HG03095 (cell line): Measurements from ENCODE around the gene CDKAL1.
"Not testable (repeated sequence)": the region's sequence is repeated elsewhere in the genome, so short reads cannot be mapped to it uniquely, and the experiment has no call there.

ENCODE experiments used
- ATAC-seq: cut with Tn5 transposase; IDR thresholded peaks from one replicate; pipeline ENCODE4 v1.9.1; 2021; ENCODE audit warnings: moderate library complexity; ENCODE audit not compliant: unreplicated experiment

Gene CDKAL1

DNA sequence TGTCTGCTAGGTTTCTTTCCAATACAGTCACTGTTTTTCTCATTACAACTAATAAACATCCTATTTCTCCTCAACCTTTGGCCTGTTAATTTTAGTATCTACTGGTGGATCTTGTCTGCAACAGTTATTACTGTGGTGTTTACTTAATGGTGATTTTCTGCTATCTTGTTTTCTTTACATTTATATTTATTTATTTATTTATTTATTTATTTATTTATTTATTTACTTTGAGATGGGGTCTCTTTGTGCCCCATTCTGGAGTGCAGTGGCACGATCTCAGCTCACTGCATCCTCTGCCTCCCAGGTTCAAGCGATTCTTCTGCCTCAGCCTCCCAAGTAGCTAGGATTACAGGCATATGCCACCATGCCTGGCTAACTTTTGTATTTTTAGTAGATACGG, 15.1 kb downstream of the CDKAL1 start:
- ATAC-seq: not testable (repeated sequence)

DNA sequence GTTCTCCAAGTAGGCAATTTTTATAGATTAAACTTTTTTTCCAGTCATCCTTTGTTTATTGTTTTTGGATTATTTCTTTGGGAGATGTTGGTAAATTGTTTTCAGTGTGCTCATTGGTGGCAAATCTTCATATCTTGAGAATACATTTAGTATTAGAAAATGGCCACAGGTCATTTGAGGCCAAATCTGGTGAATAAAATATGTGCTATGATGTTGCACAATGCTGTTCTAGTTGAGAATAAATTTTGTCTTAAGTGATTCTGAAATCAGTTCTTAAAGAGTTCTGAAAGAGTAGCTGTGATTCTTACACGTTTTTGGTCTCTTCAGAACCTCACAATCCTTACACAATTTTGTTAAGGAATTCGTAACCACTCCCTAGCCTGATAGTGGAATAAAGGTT, 20.1 kb downstream of the CDKAL1 start:
- ATAC-seq: no peak

DNA sequence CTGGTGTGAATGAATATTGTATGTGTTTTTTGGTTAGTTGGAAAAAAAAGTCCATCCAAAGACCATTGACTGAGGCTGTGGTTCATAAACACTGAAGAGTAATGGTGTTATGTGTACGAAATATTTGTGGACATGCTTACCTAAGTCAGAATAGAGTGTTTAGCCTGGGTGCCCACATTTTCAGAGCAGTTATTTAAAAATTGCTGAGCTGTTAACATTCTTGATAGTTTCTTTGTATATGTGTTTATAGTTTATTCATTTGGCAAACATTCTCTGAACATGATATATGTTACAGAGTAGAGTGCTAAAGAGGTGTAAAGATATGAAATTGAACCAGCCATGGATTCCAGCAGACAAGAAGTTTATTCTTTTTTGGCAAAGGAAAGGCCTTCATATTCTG, 20.6 kb downstream of the CDKAL1 start:
- ATAC-seq: no peak

DNA sequence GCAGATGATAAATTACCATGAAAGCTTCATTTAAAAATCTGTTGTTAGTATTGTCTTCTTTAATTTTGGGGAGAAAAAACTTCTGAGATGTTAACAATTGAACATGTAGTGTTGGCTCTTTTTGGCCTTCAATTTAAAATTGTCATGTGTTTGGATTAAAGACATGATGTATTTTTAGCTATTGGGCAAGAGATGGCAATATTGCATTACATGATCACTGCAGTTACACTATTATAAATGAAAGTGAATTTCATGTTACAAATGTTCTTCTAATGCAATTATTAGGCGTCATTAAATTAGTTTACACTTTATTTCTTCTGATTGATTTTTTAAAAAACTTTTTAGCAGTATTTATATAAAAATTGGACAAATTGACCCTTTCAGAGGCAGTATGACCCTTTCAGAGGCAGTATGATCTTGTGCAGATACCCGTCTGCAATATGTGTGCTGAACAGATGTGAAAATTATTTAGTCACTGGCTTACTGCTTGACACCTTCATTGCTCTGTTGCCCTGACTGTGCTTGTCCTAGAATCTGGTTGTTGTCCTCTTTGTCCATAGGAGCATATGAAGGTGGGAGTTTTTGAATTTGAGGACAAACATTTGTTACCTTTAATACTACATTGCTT, 25.8 kb downstream of the CDKAL1 start:
- no peak for ATAC-seq

DNA sequence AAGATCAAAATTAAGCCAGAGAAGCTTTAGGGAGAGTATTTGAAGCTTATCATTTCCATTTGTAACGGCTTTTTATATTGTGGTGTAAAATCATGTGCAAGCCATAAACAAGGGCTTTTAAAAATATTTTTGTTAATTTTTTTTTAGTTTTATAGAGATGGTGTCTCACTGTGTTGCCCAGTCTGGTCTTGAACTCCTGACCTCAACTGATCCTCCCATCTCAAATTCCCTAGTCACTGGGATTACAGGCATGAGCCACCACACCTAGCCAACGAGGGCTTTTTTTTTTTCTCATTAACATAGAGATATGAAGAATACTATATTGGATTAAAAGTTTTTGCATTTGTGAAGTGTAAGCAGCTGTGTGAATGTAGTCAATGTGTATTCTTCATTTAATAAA, 29.1 kb downstream of the CDKAL1 start:
- ATAC-seq: no peak

DNA sequence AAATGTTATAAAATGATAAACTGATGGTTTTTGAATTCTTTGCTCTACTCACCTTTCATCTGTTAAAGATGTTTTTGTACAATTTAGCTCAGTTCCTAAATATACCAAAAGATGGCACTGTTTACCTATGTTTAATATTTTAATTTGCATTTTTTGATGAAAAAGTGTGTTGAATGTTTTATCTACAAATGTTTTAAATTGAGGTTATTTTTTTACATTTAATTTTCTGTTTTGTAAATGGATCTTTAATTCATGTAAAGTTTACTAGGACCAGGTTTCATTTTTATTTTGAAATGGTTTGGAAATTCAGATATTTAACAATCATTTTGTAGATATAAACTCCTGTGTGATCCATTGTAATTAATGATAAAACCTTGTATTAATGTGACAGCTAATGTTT, 30.0 kb downstream of the CDKAL1 start:
- no peak for ATAC-seq

DNA sequence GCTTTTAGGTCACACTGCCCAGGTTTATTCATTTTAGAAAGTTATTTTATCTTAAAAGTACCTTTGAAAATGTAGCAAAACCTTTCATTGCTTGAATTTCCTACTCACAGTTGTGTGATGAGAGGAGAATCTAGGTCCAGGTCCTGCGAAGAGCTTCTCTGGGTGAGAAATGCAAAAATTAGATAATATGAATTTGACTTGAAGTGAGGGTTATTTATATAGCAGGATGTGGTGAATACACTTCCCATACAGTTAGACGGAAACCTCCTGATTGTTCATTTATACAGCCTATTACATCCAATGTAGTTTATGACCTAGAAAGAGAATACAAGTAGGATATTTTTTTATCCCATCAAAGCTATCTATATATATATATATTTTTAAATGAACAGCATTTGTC, 30.5 kb downstream of the CDKAL1 start:
- ATAC-seq: no peak

DNA sequence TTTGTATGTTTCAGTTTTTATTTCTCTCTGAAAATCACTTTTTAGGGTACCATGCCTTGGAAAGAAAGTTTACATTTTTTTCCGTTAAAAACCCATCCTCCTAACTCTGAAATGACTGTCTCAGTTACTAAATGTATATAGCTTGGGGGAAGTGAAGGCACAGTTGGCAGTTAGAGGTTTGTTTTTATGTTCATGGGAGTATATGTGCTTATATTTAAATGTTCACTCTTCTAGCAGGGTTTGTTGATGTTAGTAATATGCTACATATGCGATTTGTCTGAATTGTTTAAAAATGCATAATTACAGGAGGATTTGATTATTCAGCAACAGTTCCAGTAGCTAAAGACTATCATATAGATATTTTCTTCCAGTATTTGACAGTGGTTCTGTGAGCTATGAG, 31.1 kb downstream of the CDKAL1 start:
- no peak for ATAC-seq

DNA sequence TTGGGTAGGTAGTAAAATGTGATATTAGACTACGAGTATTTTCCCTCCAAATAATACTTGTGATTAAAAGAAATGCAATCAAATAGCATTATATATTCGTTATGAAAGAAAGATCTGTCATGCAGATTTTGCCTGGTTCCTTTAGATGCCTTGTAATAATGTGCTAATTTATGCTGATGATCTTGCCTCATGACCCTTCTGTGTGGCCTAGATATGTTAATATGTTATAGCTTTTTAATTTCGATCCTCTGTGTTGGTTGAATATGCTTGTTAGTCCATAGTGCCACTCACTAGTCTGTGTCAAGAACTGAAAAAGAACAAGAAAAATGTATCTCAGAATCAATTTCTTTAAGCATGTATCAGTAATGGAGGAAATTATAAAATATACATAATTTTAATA, 31.9 kb downstream of the CDKAL1 start:
- ATAC-seq: no peak

DNA sequence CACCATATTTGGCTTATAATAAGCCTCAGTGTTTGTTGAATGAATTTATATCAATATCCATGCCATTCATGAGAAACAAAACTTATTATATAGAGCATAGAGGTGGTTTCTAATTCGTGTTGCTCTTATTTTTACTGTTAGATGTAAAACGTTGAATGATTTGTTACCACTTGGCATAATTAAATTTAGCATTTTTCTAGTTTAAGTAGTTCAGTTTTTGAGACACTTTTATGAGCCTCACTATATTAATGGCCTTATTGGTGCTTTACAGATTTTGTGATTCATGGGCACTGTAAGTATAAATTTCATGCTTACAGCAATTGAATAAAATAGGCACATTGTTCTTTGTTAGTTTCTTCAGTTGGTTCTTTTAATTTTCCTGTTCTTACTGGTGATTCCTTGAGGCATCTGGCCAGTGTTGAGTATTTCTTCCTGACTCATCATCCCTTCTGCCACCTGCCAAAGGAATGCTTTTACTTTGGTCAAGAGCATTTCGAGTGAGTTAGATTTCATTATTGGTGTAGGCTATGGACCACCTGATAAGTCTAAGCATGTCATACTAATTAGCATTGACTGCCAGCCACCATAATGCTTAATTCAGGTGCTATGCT, 34.8 kb downstream of the CDKAL1 start:
- ATAC-seq: no peak

DNA sequence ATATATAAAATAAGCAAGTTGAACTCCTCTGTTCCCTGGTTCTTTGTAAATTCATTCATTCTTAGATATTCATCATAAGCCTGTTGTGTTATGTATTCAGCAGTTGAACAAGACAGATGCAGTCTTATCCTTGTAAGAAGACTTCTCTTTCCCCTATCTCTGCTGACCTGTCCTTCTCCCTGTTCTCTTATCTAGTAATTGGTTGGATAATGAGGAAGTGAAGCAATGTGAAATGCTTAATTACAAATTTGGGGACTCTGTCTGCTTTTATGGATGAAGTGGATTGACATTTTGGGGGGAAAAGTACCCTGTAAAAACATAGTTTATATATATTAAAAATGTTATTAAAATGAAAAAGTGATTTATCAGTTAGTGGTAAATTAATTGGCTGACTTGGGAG, 37.0 kb downstream of the CDKAL1 start:
- ATAC-seq: no peak

DNA sequence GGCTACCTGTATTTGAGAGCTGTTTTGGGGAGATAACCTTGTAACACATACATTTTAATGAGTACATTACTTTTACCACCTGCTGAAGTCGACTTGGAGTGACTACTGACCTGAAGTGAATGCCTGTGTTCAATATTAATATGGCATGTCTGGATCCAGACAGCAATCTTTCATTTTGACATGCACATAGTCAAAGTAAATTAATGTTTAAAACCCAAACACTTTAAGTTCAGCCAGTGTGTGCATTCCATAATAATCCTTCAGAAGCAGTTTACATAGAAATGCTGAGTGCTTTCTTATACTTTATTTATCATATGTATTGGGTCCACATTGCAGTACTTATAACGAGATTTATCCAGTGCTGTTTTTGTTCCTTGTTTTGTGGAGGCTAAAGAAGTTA, 38.0 kb downstream of the CDKAL1 start:
- no peak for ATAC-seq

DNA sequence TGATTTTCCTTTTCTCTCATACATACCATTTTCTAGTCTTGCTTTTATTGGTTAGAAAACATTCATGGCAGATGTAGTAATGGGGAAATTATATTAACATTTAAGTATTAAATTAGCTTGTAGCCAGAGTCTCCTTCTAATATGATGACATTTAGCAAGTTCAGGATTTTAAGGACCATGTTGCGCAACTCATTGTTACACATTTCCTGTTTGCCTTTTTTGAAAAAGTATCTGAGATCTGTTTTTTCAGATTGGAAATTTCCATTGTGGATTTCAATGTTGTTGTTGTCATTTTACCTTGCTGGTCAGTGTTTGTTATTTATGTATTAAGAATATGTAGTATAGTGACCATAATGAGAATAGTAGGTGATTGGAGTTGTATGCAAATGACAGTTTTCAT, 38.7 kb downstream of the CDKAL1 start:
- no peak for ATAC-seq

DNA sequence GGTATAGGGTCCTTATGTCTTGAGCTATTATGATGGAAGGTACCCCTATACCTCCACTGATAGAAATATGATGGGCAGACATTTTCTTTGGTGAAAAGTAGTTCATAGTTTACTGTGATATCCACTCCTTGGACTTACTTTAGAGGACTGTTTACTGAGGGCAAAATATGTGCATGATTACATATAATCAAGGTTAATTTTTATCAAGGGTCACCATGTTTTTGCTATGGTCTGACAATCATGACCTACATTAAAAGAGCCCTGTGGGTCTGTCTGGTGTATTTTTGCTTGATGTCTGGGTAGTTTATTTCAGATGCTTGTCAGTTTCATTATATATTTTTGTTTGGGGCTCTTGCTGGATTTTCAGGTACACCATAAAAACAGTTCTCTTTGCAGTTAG, 40.1 kb downstream of the CDKAL1 start:
- ATAC-seq: no peak

DNA sequence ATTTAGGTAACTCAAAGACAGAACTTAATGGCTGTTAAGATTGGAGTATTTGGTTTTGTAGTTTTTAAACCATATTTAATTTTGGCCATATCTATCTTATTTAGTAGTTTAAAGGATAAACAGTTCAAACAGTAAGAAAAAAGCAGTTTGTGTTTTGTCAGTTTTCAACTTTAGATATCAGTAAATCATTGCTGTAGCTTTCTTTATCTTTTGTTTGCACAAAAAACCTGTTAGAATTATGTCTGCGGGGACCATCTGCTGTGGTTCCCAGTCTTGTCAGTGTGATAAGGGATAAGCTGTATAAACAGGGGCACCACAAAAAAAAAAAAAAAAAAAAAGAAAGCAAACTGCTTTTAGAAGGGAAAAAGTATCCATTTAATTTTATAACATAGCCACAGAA, 40.9 kb downstream of the CDKAL1 start:
- no peak for ATAC-seq

DNA sequence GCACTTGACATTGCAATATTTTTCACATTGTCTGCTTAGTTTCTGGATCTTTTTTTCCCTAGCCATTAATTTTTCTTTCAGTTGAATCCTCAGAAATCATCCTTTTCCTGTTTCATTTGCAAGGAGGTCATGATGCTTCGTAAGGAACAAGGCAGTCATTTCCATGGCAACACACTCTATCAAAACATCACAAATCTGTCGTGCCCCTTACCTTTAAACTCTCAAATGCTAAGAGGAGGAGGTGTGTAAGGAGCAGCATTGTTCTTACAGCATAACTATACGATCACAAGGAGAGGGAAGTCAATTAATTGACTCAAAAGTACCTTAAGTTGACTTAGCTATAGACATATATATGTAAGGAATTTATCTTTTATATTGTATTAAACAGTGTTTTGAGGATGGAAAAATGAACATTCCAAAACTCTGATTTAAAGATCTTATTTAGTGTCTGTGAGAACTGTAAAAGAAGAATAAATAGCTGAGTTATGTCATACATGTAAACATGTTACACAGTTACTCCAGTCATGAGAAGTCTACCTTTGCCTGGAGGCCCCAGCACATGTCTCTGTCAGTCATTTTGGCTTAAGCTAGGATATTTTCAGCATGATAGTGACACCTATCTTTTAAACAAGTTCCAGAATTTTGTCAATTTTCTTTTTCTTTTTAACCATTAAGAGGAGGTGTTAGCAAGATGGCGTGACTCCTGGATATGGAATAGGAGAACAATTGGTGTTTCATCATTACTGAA, 41.6 kb downstream of the CDKAL1 start:
- ATAC-seq: no peak

DNA sequence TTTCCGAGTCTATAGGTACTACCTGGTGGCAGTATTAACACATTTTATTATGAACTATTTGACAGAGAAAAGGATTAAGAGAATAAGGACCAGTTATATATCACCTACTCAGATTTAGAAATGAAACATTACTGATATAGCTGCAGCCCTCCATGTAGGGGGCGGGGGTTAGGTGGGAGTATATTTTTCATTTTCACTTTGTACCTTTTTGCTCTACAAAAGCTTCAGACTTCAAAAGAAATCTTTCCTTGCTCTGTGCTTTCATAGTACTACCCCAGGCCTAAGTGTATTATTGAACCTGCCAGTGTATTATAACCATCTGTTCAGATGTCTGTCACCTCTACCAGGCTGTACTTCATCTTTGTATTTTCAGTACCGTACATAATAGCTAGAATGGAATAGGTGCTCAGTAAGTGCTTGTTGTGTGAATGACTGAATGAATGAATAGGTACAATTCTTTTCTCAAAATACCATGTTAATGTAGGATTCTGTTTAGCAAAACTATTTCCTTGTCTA, 43.0 kb downstream of the CDKAL1 start:
- ATAC-seq: no peak

DNA sequence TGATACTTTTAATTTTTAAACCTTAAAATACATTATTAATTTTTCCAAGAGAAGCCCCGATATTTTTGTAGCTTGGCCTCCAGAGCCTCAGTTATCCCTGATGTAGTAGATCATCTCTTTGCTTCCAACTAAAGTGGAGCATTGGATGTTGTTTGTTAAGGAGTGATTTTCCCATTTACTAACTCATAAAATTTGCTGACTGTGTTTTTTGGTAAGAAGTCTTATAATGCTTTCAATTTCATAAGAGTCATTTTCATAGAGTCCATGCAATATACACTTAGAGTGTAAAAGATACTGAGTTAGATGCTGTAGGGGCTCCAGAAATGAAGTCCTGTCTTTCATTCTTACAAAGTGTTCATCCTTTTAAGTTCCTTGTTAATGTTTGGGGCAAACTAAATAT, 46.8 kb downstream of the CDKAL1 start:
- no peak for ATAC-seq

DNA sequence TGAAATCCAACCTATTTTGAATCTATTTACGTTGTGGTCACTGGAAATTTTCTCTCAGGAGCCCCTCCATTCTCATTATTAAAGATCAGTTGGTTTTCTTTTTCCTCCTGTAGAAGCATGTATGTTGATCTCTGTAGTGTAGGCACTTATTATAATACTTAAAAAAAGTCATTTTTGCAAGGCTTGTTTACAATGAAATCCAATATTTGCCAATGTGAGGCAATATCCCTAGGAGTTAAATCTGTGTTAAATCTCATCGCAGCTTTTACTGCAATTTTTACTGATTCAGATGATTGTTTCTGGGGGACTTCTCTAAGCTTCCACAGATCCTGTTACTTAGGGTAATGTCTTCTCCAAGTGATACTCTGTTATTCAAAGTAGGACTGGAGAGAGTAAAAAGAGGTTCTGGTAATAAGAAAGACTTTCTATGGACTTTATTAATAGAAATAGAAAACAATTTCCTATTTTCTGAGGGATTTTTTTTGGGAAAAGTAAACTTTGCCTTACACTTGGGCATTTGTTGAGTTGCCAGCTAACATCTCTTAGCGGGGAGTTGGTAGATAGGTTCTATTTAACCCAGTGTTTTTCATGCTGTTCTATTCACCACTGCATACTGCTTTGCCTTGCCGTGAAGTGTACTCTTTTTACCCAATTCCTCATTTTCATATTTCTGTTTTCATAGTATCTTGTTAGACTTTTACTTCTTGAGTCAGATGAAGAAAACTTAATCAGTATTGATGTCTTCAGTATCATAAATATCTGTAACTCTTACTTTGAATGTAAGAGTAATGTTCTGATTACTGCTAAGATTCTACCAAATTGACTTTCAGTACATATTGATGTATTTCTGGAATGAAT, 48.6 kb downstream of the CDKAL1 start:
- no peak for ATAC-seq

DNA sequence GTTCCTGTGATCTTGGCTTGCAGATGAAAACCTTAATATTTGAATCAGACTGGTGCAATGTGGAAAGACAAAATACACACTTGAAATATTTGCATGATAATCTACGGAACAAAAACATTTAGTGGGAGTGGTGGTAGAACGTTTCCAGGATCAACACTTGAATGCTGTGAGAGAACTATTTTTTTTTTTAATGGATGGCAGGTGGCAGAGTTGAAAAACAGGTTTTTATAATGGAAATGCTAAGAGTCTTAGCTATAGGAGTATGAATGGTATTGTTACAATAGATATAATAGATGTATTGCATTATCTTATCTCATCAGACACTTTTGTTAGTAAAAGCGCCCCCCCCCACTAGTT, 49.2 kb downstream of the CDKAL1 start:
- ATAC-seq: no peak

DNA sequence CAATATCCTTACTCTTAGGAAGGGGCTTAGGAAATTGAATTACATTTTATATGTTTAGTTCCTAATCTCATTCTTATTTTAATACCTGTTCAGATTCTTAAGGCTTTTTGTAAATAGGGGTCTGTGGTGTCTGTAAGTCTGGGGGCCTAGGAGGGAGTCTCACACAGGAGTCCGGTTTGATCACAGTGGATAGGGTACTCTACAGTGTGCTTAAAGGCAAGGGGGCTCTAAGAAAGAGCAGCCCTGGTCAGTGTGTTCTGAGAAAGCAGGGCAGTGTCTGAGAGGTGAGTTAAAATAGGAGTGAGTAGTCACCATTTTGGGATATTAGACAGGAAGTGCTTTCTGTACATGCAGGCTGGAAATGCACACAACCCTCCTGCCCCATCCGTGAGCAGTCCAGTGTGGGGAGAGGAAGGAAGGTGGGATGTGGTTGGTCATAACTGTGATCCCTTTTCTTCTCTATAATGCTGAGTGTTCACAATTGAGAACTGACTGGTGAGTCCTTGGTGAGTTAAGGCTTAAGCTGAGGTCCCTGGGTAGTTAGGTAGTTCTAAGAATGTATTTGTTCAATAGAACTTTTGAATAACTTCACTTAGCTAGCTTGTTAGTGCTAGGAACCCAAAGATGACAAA, 50.0 kb downstream of the CDKAL1 start:
- ATAC-seq: no peak
